Ascending aorta (tissue), 2 donors: ENCODE data around the gene PTGES. TPM values are rescaled to one million over a fixed set of nuclear protein-coding genes. Genes with fewer than 3 reads are reported as not detected.

Experiments
- DNase-seq, 2 donors: peaks; one replicate each; pipeline ENCODE4 v3.0.0-alpha.2; 2019; ENCODE audit warnings: low spot score in 2 of 2
- H3K27ac ChIP-seq, 2 donors: fragments of 200-600 bp; sonication (generic); one replicate each; pipeline ENCODE4 v1.5.1; 2016 to 2017; ENCODE audit warnings: mild to moderate bottlenecking in 1 of 2
- H3K27me3 ChIP-seq: fragments of 200-600 bp; sonication (generic); one replicate; pipeline ENCODE4 v1.5.1; 2017
- H3K36me3 ChIP-seq, 2 donors: fragments of 200-600 bp; sonication (generic); one replicate each; pipeline ENCODE4 v1.5.1; 2016
- H3K4me1 ChIP-seq, 2 donors: fragments of 200-600 bp; sonication (generic); one replicate each; pipeline ENCODE4 v1.5.1; 2016 to 2017; ENCODE audit warnings: mild to moderate bottlenecking in 1 of 2
- H3K4me3 ChIP-seq, 2 donors: fragments of 200-600 bp; sonication (generic); one replicate each; pipeline ENCODE4 v1.5.1; 2016 to 2017; ENCODE audit warnings: mild to moderate bottlenecking in 1 of 2
- H3K9me3 ChIP-seq, 2 donors: fragments of 200-600 bp; sonication (generic); one replicate each; pipeline ENCODE4 v1.5.1; 2016
- CTCF ChIP-seq, 3 experiments: fragments of 200-600 bp in 2 of 3; fragments of 450-650 bp in 1 of 3; sonication (generic) in 2 of 3; IDR thresholded peaks; one replicate each; pipeline ENCODE4 v1.5.1; 2016 to 2019; ENCODE audit warnings: antibody characterized with exemption in 3 of 3, mild to moderate bottlenecking in 1 of 3, moderate library complexity in 1 of 3
- intact Hi-C: fragments of 100-400 bp; cut with DNase I; formaldehyde crosslinking; loops from one replicate; pipeline ENCODE4 v1.15.1; 2023
- total RNA-seq: library from RNA; depleted of rRNA; stranded (reverse); fragments of >200 nt; gene quantifications from one replicate; pipeline ENCODE4 v1.1.0, GENCODE V29; 2016

Gene PTGES
- total RNA-seq, 1 donor from 2014 or later, result 8.9 TPM

GRCh38 chr9:129724456-129725190 lies 28.2 kb downstream of the PTGES start:
- H3K4me3 ChIP-seq, result no peak overlapping the region
- intact Hi-C loops, result loop anchor here (2.0 kb wide), 1 partner anchor 58 kb away; no protein-coding TSS in a partner anchor
- no peak for DNase-seq
- H3K9me3 ChIP-seq, result no peaks in the 10 kb centered on the region
- TF ChIP-seq CTCF (IDR thresholded peaks at IDR 0.05), result no peak
- peaks cover 0 to 19% of the 10 kb centered on the region in 2 donors for H3K36me3 ChIP-seq
- peak overlapping the region; percentile 73 to 95 for H3K27ac ChIP-seq
- no peaks in the 10 kb centered on the region for H3K27me3 ChIP-seq
- peaks cover 15 to 26% of the 10 kb centered on the region in 2 donors for H3K4me1 ChIP-seq

GRCh38 chr9:129722913-129723312 lies 29.9 kb downstream of the PTGES start:
- no peak for TF ChIP-seq CTCF (IDR thresholded peaks at IDR 0.05)
- Histone ChIP-seq H3K27ac (peak overlapping the region; percentile 73 to 95), H3K4me3 (no peak overlapping the region), H3K36me3 (peaks cover 0 to 19% of the 10 kb centered on the region in 2 donors), H3K27me3 (no peaks in the 10 kb centered on the region), H3K4me1 (peaks cover 15 to 26% of the 10 kb centered on the region in 2 donors), H3K9me3 (no peaks in the 10 kb centered on the region)
- intact Hi-C loops, result no loop called here
- no peak for DNase-seq

- peak in 1 of 3 experiments; percentile 17 for TF ChIP-seq CTCF (IDR thresholded peaks at IDR 0.05)
- H3K4me3 ChIP-seq, result no peak overlapping the region
- H3K4me1 ChIP-seq, result peaks cover 12 to 16% of the 10 kb centered on the region in 2 donors
- intact Hi-C loops, result no loop called here
- H3K9me3 ChIP-seq, result no peaks in the 10 kb centered on the region
- H3K27me3 ChIP-seq, result no peaks in the 10 kb centered on the region
- peaks cover 0 to 19% of the 10 kb centered on the region in 2 donors for H3K36me3 ChIP-seq
- DNase-seq, result no peak
- peak overlapping the region in 1 of 2 donors; percentile 50 for H3K27ac ChIP-seq
These were observed 31.8 kb downstream of the PTGES start for GRCh38 chr9:129720865-129721545.

- no peaks in the 10 kb centered on the region for H3K27me3 ChIP-seq
- no peak for DNase-seq
- no peak overlapping the region for H3K4me3 ChIP-seq
- H3K36me3 ChIP-seq, result peaks cover 0 to 19% of the 10 kb centered on the region in 2 donors
- no peaks in the 10 kb centered on the region for H3K9me3 ChIP-seq
- peaks cover 12 to 14% of the 10 kb centered on the region in 2 donors for H3K4me1 ChIP-seq
- H3K27ac ChIP-seq, result peak overlapping the region in 1 of 2 donors; percentile 50
- no peak for TF ChIP-seq CTCF (IDR thresholded peaks at IDR 0.05)
- intact Hi-C loops, result no loop called here
These were observed 32.5 kb downstream of the PTGES start for GRCh38 chr9:129720181-129720864.

GRCh38 chr9:129719135-129719534 lies 33.7 kb downstream of the PTGES start:
- DNase-seq, result no peak
- Histone ChIP-seq H3K27ac (peak overlapping the region; percentile 56 to 73), H3K27me3 (no peaks in the 10 kb centered on the region), H3K9me3 (no peaks in the 10 kb centered on the region), H3K4me3 (no peak overlapping the region), H3K4me1 (peaks cover 8 to 17% of the 10 kb centered on the region in 2 donors), H3K36me3 (peaks cover 0 to 19% of the 10 kb centered on the region in 2 donors)
- TF ChIP-seq CTCF (IDR thresholded peaks at IDR 0.05), result no peak
- intact Hi-C loops, result loop anchor here (10.0 kb wide), 1 partner anchor 306 kb away; no protein-coding TSS in a partner anchor
